Central memory CD8-positive, alpha-beta T cell (primary cell): Measurements from ENCODE around the gene HAL.

Experiments used
- ATAC-seq: fragments of 150-1000 bp; cut with Tn5 transposase; replicated peaks from 2 replicates; pipeline ENCODE4 v1.10.0; 2022; ENCODE audit warnings: mild to moderate bottlenecking, moderate FRiP score, moderate number of reproducible peaks; ENCODE audit not compliant: poor library complexity, severe bottlenecking; ENCODE audit errors: extremely low read depth
- DNase-seq, 2 donors: peaks; one replicate each; pipeline ENCODE4 v3.0.0; 2021; ENCODE audit warnings: low spot score in 2 of 2
- H3K27ac Mint-ChIP-seq: one replicate; pipeline ENCODE4 v1.8.0; 2022; ENCODE audit warnings: low read depth, mild to moderate bottlenecking, moderate library complexity, mixed read lengths
- H3K27me3 Mint-ChIP-seq: one replicate; pipeline ENCODE4 v1.8.0; 2022; ENCODE audit warnings: mixed read lengths
- H3K36me3 Mint-ChIP-seq: one replicate; pipeline ENCODE4 v1.8.0; 2022; ENCODE audit warnings: mild to moderate bottlenecking, moderate library complexity, mixed read lengths; ENCODE audit not compliant: insufficient read depth
- H3K4me1 Mint-ChIP-seq: one replicate; pipeline ENCODE4 v1.8.0; 2022; ENCODE audit warnings: mixed read lengths
- H3K4me3 Mint-ChIP-seq: one replicate; pipeline ENCODE4 v1.8.0; 2022; ENCODE audit warnings: mild to moderate bottlenecking, moderate library complexity, mixed read lengths
- H3K9me3 Mint-ChIP-seq: one replicate; pipeline ENCODE4 v1.8.0; 2022; ENCODE audit warnings: mixed read lengths

Gene HAL

DNA sequence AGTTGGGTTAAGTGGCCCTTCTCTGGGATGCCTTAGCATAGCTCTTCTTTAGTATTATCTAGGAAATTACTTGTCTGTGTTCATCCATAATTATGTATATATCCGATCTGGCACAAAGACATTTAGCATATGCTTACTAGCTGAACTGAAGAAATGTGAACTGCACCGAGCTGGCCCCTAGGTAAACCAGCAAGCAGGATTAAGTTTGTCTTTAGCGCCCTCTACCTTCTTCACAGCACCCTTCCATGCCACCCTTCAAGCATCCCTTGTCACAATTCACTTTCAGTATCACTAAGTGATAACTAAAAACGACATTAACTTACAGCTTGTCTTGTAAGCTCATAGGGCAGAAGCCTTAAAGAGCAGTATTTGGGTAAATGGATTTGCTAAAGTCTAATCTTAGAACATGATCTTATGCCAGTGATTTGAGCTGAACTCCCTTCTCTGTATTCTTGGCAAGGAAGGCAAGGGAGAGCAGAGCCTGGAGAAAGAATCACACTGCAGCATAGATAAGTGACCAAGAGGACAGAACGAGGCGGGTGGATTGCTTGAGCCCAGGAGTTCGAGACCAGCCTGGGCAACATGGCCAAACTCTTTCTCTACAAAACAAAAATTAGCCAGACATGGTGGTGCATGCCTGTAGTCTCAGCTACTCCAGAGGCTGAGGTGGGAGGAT is 2.6 kb upstream of the HAL start:
- ATAC-seq = peak; percentile 98

DNA sequence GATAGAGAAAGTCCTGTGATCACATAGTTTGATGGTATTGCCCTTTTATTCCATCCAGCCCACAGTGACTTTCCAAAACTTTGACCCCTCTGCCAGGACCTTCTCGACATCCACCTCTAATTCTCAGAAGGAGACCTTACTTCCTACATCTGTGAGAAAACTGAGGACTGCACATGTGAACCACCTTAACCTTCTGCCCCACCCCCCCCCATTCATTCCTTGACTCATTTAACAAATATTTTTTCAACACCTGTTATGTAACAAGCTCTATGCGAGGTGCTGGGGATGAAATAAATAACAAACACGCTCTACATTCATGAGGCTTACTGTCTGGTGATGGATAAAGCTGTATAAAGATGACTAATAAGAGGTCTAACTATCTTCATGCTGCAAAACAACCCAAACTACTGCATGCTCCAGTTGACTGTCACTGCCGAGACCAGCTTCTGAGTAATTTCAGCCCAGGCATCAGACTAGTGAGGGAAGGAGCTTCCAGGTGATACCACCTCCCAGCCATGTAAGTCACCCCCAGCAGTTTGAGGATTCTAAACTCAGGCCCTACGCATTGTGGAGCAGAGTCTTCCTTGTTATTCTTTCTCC is 1.9 kb upstream of the HAL start:
- no peak for DNase-seq
- H3K27ac Mint-ChIP-seq = no peak overlapping the region
- no peak for ATAC-seq
- H3K36me3 Mint-ChIP-seq = peaks cover 15% of the 10 kb centered on the region
- no peaks in the 10 kb centered on the region for H3K9me3 Mint-ChIP-seq
- H3K4me1 Mint-ChIP-seq = peaks cover 8% of the 10 kb centered on the region
- no peak overlapping the region for H3K4me3 Mint-ChIP-seq
- no peaks in the 10 kb centered on the region for H3K27me3 Mint-ChIP-seq

More for the DNA sequence above, 2.6 kb upstream of the HAL start:
- Mint-ChIP-seq H3K4me1 (peaks cover 8% of the 10 kb centered on the region), H3K36me3 (peaks cover 16% of the 10 kb centered on the region), H3K27ac (no peak overlapping the region), H3K9me3 (no peaks in the 10 kb centered on the region), H3K27me3 (no peaks in the 10 kb centered on the region), H3K4me3 (no peak overlapping the region)
- peak in 1 of 2 donors; percentile 44 for DNase-seq

DNA sequence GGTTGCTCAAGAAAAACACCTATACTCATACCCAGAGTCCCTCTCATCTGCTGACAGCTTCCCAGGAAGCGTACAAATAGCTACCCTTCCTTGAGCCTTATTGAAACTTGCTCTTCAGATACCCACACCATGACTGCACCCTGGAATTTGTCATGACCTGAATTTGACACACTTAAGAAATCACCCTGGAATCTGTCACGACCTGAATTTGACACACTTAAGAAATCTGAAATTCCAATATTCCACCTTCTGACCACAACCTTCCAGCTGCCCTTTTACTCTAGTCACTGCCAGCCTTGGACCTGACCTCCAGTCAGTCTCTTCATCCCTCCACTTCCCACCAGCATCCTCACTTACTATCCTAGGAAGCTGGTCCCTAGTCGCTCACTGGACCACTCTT is 1.1 kb upstream of the HAL start:
- DNase-seq = no peak
- Mint-ChIP-seq H3K36me3 (peaks cover 10% of the 10 kb centered on the region), H3K27me3 (no peaks in the 10 kb centered on the region), H3K4me3 (no peak overlapping the region), H3K9me3 (no peaks in the 10 kb centered on the region), H3K27ac (no peak overlapping the region), H3K4me1 (peaks cover 8% of the 10 kb centered on the region)
- ATAC-seq = no peak

DNA sequence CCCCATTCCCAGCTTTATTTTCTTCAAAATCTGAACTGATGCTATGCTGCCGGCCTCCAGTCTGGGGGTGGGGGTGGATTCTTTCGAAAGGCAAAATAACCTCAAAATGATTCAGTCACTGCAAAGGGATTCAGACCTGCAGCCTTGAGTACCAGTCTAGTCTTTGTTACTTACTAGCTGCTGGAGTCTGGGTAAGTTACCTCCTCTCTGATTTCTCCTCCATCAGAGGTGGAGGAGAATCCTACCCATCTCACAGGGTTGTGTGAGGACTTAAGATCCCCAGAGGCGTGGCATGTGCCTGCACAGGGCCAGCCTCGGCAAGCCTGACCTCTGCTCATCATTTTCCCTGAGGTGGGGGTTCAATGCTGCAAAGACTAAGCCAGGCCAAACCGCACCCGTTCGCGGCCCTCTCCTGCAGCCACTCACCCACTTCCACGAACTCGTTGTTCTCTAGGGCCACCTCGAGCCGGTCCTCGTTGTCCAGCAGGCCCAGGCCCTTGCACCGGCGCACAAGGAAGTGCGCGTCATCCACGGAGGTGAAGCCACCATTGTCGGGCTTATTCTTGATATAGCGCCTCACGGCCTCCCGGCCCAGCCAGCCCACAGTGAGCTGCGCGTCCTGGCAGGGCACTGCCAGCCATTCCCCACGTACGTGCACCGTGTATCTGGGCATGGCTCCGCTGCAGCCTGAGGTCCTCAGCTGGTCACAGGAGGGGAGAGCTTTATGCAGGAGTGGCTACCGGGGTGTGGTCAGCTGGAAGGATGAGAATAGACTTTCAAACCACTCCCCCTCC is 709 bp downstream of the HAL start:
- ATAC-seq (no peak), DNase-seq (no peak)
- Mint-ChIP-seq H3K4me1 (peaks cover 8% of the 10 kb centered on the region), H3K36me3 (peaks cover 4% of the 10 kb centered on the region), H3K27ac (no peak overlapping the region), H3K9me3 (no peaks in the 10 kb centered on the region), H3K27me3 (no peaks in the 10 kb centered on the region), H3K4me3 (no peak overlapping the region)

DNA sequence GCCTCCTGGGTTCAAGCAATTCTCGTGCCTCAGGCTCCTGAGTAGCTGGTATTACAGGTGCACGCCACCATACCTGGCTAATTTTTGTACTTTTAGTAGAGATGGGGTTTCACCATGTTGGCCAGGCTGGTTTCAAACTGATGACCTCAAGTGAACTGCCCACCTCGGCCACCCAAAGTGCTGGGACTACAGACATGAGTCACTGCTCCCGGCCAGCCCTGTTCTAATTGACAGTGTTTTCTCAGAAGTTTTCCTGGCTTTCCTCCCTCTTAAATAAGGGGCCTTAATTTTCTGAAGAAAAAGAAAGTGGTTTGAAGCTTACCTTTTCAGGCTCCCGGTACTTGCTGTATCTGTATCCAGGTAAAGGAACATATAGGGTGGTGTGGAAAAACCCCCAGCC is 1.7 kb downstream of the HAL start:
- H3K4me3 Mint-ChIP-seq = no peak overlapping the region
- H3K36me3 Mint-ChIP-seq = no peaks in the 10 kb centered on the region
- no peaks in the 10 kb centered on the region for H3K9me3 Mint-ChIP-seq
- no peaks in the 10 kb centered on the region for H3K27me3 Mint-ChIP-seq
- no peak overlapping the region for H3K27ac Mint-ChIP-seq
- no peak for DNase-seq
- ATAC-seq = no peak
- peaks cover 8% of the 10 kb centered on the region for H3K4me1 Mint-ChIP-seq

DNA sequence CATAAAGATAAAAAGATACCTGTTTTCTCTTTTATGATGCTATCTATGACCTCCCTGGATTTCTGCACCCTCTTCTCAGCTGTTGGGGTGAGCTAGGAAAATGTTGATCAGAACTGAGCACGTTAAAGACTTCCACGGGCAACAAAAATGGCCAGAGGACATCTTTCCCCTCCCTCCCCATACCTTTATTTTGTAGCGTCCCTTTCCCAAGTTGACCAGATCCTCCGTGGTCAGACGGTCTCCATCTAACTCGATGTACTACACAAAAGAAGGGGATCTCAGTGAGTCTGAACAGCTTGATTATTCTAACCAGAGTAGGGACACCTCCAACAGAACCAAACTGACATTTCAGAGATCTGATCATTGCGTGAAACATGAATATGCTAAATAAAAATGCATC is 2.2 kb downstream of the HAL start:
- H3K27ac Mint-ChIP-seq = no peak overlapping the region
- ATAC-seq = no peak

DNA sequence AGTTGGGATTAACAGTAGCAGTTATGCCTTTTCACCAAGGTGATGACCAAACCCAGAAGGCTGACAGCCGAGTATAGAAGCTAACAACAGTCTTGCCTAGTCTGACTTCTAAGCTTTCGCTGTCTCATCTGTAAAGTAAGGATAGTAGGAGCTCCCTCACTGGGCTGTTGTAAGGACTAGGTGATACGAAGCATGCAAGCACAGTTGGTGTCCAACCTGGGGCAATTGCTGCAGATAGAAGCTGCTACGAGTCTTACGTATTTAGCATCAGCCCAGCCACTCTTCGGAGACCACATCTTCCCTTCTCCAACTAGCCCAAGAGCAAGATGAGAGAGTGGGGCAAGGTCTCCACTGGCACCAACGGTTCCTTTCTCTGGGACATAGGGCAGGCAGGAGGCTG is 6.0 kb downstream of the HAL start:
- H3K9me3 Mint-ChIP-seq = no peaks in the 10 kb centered on the region
- H3K4me3 Mint-ChIP-seq = no peak overlapping the region
- no peaks in the 10 kb centered on the region for H3K36me3 Mint-ChIP-seq
- H3K27me3 Mint-ChIP-seq = no peaks in the 10 kb centered on the region
- DNase-seq (no peak), ATAC-seq (no peak)
- H3K4me1 Mint-ChIP-seq = no peaks in the 10 kb centered on the region
- H3K27ac Mint-ChIP-seq = no peak overlapping the region

More for the DNA sequence above, 2.2 kb downstream of the HAL start:
- no peak overlapping the region for H3K4me3 Mint-ChIP-seq
- H3K36me3 Mint-ChIP-seq = no peaks in the 10 kb centered on the region
- DNase-seq = no peak
- no peaks in the 10 kb centered on the region for H3K27me3 Mint-ChIP-seq
- peaks cover 7% of the 10 kb centered on the region for H3K4me1 Mint-ChIP-seq
- H3K9me3 Mint-ChIP-seq = no peaks in the 10 kb centered on the region

DNA sequence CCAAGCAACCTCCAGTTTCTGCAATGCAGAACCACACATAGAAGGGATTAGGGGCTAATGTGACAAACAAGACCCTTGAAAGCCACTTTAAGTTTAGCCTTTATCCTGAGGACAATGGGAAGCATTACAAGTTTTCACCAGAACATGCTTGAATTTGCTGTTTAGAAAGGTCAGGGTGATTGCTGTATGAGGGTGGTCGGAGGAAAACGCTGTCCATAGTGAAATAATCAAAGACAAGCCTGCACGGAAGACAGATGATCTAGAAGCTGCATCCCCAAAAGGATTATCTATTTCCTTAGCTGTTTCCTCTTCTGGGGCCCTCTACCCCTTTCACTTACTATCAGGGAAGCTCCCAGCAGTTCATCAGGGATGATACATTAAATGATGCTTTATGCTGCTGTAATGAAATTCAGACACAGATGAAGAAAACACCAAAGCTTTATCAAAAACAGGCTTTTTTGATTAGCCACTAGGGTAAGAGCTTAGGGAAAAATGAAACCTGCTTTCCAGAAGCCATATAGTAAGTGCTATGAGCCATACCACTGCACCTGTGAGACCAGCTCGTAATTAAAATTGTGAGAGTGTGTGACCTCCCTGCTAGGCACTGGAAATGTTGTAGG is 6.5 kb downstream of the HAL start:
- no peak for ATAC-seq
- Mint-ChIP-seq H3K36me3 (no peaks in the 10 kb centered on the region), H3K4me1 (no peaks in the 10 kb centered on the region), H3K4me3 (no peak overlapping the region), H3K27me3 (no peaks in the 10 kb centered on the region), H3K9me3 (no peaks in the 10 kb centered on the region), H3K27ac (no peak overlapping the region)
- no peak for DNase-seq

DNA sequence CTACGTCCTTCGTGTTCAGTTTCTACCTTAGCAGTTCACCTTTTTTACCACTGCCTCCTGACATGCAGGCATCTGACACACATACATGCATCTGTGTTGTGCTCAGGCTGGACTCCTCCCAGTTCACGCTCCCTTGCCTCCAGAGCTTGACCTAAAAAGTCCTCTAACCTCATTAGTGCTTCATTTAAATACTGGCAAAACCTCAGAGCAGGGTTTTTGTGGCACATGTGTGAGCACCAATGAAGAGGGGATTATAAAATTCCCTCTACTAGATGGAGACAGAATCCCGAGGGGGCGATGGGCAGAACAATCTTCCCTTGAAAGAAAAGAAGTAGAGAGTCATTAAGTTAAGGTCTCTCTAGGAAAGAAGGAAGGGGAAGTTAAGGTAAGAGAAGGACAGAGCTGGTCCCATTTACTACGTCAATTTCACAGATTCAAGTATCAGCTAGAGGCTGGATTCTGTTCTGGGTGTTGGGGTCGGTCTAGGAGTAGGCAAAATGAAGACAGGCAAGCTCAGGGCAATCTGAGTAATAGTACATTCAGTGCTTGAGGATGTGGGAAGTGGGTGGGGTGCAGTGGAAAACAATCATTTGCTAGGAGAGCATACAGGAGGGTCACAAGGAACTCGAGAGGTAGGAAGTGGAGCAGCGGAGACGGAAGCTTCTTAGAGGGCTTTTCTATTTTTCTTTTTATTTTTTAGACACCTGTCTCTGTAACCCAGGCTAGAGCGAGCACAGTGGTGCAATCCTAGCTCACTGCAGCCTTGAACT is 7.5 kb downstream of the HAL start:
- H3K9me3 Mint-ChIP-seq = no peaks in the 10 kb centered on the region
- no peaks in the 10 kb centered on the region for H3K4me1 Mint-ChIP-seq
- DNase-seq (no peak), ATAC-seq (no peak)
- no peak overlapping the region for H3K4me3 Mint-ChIP-seq
- no peaks in the 10 kb centered on the region for H3K36me3 Mint-ChIP-seq
- H3K27me3 Mint-ChIP-seq = no peaks in the 10 kb centered on the region
- H3K27ac Mint-ChIP-seq = no peak overlapping the region

DNA sequence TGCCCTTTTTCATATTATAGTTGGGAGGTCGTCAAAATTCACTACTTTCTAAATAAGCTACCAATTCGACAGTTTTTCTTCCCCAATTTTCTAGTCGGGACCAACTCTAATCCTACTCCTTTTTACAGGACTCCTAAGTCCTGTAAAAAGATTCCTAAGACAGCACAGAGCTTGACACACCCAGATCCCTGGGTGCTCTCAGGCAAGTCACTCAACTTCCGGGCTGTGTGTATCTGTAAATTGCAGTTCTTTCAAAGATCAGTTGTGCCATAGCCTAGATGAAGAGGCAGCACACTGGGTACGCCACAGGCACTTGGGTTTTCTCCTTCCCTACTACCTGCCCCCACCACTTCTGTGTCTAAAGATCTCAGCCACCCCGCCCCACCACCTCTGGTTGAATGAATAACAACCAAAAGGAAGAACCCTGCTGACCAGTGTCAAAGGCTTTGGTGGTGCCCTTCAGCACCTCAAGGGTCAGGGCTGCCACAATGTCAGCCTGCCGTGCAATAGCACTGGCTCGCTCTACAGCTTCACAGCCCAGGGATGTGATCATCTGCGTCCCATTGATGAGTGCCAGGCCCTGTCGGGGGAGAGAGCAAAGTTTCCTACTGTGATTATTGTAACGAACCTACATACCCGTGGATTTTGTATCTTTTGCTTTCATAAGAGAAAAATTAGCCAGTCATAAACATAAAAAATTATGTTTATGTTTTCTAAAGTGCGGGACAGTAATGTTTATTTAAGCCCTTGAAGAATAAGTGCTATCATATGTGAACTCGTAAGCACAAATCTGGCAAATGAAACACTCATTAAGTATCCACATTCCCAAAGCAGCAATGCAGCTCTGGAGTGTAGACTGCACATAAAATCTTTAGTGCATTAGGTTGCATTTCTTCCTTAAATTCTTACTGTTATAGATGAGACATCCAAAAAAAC is 9.2 kb downstream of the HAL start:
- no peaks in the 10 kb centered on the region for H3K27me3 Mint-ChIP-seq
- no peaks in the 10 kb centered on the region for H3K9me3 Mint-ChIP-seq
- ATAC-seq (no peak), DNase-seq (no peak)
- no peak overlapping the region for H3K27ac Mint-ChIP-seq
- H3K36me3 Mint-ChIP-seq = peaks cover 2% of the 10 kb centered on the region
- H3K4me1 Mint-ChIP-seq = no peaks in the 10 kb centered on the region
- no peak overlapping the region for H3K4me3 Mint-ChIP-seq

DNA sequence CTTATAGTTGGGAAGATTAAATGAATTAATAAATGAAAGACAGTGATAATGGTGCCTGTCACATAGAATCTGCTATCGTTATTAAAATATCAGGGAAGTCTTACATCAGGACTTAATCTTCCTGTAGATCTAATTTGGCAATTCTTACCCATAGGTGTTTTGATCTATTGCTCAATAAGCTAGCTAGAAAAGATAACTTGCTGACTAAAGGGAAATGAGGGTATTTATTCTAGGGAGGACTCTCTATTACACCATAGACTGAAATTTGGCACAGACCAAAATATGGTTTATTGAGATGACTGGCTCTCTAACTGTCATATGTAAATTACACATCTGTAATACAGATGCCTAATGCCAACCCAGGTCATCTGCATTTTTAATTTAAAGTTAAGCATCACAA is 11.5 kb downstream of the HAL start:
- peaks cover 2% of the 10 kb centered on the region for H3K36me3 Mint-ChIP-seq
- H3K9me3 Mint-ChIP-seq = no peaks in the 10 kb centered on the region
- H3K4me1 Mint-ChIP-seq = no peaks in the 10 kb centered on the region
- no peak for DNase-seq
- no peak for ATAC-seq
- H3K4me3 Mint-ChIP-seq = no peak overlapping the region
- no peaks in the 10 kb centered on the region for H3K27me3 Mint-ChIP-seq
- H3K27ac Mint-ChIP-seq = no peak overlapping the region
